ENCODE measurements around the gene IZUMO1. TPM values are rescaled to one million over a fixed set of nuclear protein-coding genes. Genes with fewer than 3 reads are reported as not detected.

The IZUMO1 gene
- total and polyA plus RNA-seq, 2 of the 13 experiments (the other 11 are each of a cell fraction or from before 2014, with no cell fraction given) = 0.07 to 0.22 TPM

DNA sequence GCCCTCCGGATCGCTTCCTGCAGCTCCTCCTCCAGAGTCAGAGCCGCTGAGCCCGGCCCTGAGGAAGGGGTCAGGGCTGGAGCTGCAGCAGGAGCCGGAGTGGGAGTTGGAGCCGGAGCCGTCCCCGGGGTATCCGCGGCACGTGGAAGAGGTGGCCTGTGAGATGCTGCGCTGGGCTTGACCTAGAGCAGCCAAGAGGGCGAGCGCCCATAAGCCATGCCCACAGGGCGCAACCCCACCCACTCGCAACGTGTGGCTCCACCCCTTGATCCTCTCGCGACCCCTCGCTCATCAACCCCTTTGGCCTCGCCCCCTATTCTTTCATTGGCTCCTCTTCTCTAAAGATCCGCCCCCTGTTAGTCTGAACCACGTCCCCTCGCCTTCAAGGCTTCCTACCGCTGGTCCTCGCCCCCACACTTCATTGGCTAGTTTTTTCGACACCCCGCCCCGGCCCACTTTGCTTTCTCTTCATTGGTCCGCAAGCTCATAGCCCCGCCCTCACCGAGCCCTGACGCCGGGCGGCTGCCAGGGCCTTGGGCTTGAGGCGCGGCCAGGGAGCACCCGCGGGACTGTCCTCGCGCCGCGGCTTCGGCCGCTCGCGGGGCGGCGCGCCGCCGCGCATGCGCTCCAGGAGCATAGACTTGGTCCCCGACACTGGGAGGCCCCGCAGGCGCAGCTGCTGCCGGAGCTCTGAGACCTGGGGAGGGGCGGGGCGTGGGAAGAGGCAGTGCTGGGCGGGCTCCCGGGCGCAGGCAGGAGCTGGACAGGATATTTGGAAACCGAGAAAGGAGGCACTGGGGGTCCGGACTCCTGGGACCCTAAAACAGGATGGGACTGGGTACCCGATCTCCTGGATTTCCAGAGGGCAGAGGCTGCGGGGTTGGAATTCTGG, 32.6 kb downstream of the IZUMO1 start (continued):
- TF ChIP-seq ARNT2 (CRISPR knock-in tag; IDR thresholded peaks at IDR 0.05; ENCODE audit: low read depth) (peak; percentile 37; the same call in 1 of the 2 replicates), DNMT1 (CRISPR knock-in tag; IDR thresholded peaks at IDR 0.05) (no peak), MEF2D (CRISPR knock-in tag; IDR thresholded peaks at IDR 0.05) (no peak; the same call in 1 of the 2 replicates), HHEX (CRISPR knock-in tag; IDR thresholded peaks at IDR 0.05) (no peak), RCOR2 (CRISPR knock-in tag; IDR thresholded peaks at IDR 0.05) (no peak), ZNF550 (CRISPR knock-in tag; IDR thresholded peaks at IDR 0.05; ENCODE audit: borderline replicate concordance) (no peak), BORCS8-MEF2B (CRISPR knock-in tag; IDR thresholded peaks at IDR 0.05) (no peak), DNMT3B (CRISPR knock-in tag; conservative IDR thresholded peaks at IDR 0.05) (no peak), ZNF333 (CRISPR knock-in tag; IDR thresholded peaks at IDR 0.05; ENCODE audit: borderline replicate concordance) (no peak), ZNF652 (CRISPR knock-in tag; IDR thresholded peaks at IDR 0.05; ENCODE audit: borderline replicate concordance, low read depth) (no peak)
- TF ChIP-seq, protein P1, sequence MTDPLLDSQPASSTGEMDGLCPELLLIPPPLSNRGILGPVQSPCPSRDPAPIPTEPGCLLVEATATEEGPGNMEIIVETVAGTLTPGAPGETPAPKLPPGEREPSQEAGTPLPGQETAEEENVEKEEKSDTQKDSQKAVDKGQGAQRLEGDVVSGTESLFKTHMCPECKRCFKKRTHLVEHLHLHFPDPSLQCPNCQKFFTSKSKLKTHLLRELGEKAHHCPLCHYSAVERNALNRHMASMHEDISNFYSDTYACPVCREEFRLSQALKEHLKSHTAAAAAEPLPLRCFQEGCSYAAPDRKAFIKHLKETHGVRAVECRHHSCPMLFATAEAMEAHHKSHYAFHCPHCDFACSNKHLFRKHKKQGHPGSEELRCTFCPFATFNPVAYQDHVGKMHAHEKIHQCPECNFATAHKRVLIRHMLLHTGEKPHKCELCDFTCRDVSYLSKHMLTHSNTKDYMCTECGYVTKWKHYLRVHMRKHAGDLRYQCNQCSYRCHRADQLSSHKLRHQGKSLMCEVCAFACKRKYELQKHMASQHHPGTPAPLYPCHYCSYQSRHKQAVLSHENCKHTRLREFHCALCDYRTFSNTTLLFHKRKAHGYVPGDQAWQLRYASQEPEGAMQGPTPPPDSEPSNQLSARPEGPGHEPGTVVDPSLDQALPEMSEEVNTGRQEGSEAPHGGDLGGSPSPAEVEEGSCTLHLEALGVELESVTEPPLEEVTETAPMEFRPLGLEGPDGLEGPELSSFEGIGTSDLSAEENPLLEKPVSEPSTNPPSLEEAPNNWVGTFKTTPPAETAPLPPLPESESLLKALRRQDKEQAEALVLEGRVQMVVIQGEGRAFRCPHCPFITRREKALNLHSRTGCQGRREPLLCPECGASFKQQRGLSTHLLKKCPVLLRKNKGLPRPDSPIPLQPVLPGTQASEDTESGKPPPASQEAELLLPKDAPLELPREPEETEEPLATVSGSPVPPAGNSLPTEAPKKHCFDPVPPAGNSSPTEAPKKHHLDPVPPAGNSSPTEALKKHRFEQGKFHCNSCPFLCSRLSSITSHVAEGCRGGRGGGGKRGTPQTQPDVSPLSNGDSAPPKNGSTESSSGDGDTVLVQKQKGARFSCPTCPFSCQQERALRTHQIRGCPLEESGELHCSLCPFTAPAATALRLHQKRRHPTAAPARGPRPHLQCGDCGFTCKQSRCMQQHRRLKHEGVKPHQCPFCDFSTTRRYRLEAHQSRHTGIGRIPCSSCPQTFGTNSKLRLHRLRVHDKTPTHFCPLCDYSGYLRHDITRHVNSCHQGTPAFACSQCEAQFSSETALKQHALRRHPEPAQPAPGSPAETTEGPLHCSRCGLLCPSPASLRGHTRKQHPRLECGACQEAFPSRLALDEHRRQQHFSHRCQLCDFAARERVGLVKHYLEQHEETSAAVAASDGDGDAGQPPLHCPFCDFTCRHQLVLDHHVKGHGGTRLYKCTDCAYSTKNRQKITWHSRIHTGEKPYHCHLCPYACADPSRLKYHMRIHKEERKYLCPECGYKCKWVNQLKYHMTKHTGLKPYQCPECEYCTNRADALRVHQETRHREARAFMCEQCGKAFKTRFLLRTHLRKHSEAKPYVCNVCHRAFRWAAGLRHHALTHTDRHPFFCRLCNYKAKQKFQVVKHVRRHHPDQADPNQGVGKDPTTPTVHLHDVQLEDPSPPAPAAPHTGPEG (CRISPR knock-in tag; IDR thresholded peaks at IDR 0.05) = peak; percentile 22; the same call in 1 of the 2 replicates
- TF ChIP-seq, protein P2, sequence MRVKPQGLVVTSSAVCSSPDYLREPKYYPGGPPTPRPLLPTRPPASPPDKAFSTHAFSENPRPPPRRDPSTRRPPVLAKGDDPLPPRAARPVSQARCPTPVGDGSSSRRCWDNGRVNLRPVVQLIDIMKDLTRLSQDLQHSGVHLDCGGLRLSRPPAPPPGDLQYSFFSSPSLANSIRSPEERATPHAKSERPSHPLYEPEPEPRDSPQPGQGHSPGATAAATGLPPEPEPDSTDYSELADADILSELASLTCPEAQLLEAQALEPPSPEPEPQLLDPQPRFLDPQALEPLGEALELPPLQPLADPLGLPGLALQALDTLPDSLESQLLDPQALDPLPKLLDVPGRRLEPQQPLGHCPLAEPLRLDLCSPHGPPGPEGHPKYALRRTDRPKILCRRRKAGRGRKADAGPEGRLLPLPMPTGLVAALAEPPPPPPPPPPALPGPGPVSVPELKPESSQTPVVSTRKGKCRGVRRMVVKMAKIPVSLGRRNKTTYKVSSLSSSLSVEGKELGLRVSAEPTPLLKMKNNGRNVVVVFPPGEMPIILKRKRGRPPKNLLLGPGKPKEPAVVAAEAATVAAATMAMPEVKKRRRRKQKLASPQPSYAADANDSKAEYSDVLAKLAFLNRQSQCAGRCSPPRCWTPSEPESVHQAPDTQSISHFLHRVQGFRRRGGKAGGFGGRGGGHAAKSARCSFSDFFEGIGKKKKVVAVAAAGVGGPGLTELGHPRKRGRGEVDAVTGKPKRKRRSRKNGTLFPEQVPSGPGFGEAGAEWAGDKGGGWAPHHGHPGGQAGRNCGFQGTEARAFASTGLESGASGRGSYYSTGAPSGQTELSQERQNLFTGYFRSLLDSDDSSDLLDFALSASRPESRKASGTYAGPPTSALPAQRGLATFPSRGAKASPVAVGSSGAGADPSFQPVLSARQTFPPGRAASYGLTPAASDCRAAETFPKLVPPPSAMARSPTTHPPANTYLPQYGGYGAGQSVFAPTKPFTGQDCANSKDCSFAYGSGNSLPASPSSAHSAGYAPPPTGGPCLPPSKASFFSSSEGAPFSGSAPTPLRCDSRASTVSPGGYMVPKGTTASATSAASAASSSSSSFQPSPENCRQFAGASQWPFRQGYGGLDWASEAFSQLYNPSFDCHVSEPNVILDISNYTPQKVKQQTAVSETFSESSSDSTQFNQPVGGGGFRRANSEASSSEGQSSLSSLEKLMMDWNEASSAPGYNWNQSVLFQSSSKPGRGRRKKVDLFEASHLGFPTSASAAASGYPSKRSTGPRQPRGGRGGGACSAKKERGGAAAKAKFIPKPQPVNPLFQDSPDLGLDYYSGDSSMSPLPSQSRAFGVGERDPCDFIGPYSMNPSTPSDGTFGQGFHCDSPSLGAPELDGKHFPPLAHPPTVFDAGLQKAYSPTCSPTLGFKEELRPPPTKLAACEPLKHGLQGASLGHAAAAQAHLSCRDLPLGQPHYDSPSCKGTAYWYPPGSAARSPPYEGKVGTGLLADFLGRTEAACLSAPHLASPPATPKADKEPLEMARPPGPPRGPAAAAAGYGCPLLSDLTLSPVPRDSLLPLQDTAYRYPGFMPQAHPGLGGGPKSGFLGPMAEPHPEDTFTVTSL (CRISPR knock-in tag; IDR thresholded peaks at IDR 0.05; ENCODE audit: borderline replicate concordance) = no peak
- TF ChIP-seq, protein P3, sequence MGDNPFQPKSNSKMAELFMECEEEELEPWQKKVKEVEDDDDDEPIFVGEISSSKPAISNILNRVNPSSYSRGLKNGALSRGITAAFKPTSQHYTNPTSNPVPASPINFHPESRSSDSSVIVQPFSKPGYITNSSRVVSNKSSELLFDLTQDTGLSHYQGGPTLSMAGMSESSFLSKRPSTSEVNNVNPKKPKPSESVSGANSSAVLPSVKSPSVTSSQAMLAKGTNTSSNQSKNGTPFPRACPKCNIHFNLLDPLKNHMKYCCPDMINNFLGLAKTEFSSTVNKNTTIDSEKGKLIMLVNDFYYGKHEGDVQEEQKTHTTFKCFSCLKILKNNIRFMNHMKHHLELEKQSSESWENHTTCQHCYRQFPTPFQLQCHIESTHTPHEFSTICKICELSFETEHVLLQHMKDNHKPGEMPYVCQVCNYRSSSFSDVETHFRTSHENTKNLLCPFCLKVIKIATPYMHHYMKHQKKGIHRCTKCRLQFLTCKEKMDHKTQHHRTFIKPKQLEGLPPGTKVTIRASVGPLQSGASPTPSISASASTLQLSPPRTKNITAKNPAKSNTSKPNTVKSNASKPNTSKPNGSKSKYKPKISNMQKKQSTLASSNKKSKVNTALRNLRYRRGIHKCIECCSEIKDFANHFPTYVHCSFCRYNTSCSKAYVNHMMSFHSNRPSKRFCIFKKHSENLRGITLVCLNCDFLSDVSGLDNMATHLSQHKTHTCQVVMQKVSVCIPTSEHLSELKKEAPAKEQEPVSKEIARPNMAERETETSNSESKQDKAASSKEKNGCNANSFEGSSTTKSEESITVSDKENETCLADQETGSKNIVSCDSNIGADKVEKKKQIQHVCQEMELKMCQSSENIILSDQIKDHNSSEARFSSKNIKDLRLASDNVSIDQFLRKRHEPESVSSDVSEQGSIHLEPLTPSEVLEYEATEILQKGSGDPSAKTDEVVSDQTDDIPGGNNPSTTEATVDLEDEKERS (CRISPR knock-in tag; IDR thresholded peaks at IDR 0.05) = no peak

Data from HepG2 (cell line).